ENCODE measurements around the gene SRSF7.

SRSF7 gene

DNA sequence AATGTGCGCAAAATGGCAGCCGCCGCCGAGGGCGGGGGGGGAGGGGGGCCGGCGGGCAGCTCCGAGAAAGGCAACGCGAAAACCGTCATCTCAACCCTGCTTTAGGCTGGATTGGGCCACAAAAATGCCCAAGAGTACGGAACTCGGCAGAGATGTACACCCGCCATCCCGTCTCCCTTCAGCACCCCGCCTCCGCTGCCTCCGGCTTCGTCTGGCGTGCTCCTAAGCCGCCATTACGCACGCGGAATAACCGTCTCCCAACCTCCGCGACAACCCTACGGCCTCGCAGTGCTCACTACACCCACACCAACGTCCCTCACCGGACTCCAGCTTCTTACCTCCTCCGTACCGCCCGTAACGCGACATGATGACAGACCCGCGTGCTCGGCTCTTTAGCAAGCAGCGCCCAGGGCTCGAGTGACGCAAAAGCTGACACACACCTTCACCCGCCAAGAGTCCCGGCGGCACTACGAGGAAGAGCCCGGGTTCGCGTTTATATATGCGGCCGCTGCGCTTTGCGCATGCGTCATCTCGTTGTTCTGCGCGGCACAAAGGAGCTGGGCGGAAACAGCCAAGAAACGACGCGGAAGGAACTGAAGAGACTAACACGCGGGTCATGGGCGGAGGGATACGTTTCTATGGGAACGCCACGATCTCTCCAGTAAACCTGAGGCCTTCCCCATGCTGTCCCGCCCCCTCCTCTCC, at the start of gene SRSF7:
TSS of gene SRSF7 (minus strand) at position 471 of the 705 bp plus-strand sequence. CDS start at position 366, 105 bp downstream.
- TF ChIP-seq, protein P1, sequence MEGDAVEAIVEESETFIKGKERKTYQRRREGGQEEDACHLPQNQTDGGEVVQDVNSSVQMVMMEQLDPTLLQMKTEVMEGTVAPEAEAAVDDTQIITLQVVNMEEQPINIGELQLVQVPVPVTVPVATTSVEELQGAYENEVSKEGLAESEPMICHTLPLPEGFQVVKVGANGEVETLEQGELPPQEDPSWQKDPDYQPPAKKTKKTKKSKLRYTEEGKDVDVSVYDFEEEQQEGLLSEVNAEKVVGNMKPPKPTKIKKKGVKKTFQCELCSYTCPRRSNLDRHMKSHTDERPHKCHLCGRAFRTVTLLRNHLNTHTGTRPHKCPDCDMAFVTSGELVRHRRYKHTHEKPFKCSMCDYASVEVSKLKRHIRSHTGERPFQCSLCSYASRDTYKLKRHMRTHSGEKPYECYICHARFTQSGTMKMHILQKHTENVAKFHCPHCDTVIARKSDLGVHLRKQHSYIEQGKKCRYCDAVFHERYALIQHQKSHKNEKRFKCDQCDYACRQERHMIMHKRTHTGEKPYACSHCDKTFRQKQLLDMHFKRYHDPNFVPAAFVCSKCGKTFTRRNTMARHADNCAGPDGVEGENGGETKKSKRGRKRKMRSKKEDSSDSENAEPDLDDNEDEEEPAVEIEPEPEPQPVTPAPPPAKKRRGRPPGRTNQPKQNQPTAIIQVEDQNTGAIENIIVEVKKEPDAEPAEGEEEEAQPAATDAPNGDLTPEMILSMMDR (IDR thresholded peaks at IDR 0.05): no peak

DNA sequence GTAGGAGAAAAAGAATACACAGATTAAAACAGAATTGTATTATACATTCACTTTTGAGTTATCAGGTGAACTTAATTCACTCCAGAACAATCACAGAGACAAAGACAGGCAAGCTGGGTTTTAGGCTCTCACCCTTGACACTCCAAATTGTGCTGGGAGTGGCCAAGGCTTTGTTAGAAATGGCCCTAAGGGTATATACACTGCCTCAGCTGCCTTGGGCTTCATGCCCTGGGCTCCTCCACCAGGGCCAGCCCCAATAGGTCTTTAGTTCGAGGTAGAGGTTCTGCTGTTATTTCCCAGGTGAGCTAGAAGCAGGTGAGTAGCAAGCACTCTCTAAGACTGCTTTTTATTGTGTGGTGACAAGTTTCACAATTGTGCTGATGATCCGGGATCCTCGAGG, 46.8 kb upstream of the SRSF7 start:
- TF ChIP-seq, protein P1 (IDR thresholded peaks at IDR 0.05): no peak

DNA sequence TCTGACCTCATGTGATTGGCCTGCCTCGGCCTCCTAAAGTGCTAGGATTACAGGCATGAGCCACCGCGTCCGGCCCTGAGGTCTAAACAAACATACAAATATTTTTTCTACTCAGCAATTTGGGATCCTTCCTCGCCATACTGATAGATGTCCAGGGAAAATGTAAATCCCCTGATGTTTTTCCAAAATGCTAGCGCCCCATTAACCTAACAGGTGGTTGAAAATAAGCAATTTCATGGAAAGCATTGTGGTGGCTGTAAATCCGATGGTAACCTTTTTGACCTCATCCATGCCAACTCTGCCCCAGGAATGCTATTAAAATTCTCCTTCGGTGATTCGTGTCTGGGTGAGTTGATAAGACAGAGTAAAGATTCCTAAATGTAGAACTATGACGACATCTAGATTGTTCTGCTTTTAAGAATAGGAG, 46.1 kb upstream of the SRSF7 start:
- TF ChIP-seq, protein P1 (IDR thresholded peaks at IDR 0.05): no peak

DNA sequence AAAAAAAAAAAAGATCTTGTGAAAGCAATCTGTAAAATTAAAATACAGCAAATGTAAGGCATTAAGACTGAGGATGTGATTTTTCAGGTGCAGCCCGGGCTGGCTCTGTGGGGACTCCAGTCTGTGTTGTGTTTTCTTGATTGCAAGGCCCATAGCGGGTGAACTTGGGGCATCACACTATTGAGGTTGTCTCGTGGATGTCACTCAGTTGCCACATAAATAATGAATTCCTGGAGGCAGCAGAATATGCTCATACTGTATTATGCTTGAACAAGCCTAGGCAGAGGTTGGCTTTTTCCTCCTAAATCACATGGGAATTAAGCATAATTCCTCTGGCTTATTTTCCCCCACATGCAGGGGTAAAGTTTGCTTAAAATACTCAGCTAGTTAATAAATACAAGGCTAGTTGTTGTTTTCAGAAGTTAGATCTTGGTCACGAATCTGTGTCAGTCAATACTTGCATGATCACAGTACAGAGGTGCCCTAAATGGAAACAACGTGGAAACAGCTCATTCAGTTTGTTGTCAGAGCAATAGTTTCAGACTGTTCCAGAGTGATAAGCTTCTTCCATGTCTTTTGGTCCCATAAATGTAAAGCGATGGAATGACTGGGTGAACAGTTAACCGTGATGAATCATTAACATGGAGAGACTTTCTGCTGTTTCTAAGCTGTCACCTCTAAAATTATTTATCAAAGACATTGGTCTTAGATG, 43.2 kb upstream of the SRSF7 start:
- TF ChIP-seq, protein P1 (IDR thresholded peaks at IDR 0.05): no peak

DNA sequence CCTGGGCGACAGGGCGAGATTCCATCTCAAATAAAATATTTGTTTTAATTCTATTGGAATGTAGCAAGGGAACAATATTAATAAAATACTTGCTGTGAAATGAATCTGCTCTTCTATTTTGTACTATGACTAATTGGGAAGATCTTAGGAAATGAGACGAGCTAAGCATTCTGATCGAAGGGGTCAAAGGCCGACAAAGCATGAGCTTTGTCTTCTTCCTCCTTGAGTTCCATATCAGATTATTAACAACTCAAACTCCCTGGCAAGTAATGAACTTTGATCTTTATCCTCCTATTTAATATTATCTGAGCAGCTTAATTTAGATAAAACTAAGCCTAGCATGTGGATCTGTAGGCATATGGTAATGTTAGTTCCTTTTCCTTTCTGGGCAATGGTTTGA, 42.4 kb upstream of the SRSF7 start:
- TF ChIP-seq, protein P1 (IDR thresholded peaks at IDR 0.05): no peak

DNA sequence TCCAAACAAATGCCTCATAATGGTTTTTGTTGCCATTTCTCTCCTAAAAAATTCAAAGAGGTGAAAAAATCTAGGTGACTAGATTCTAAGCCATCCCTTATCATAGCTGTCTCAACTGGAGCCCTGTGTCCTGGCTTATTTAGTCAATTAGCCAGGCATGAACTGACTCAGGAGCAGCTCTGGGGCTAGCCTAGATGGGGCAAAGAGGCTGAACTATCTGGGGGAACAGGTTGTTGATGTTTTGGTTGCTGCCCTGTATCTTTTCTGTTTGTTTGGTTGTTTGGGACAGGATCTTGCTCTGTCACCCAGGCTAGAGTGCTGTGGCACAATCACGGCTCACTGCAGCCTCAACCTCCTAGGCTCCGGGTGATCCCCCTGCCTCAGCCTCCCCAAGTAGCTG, 41.6 kb upstream of the SRSF7 start:
- TF ChIP-seq, protein P1 (IDR thresholded peaks at IDR 0.05): no peak

DNA sequence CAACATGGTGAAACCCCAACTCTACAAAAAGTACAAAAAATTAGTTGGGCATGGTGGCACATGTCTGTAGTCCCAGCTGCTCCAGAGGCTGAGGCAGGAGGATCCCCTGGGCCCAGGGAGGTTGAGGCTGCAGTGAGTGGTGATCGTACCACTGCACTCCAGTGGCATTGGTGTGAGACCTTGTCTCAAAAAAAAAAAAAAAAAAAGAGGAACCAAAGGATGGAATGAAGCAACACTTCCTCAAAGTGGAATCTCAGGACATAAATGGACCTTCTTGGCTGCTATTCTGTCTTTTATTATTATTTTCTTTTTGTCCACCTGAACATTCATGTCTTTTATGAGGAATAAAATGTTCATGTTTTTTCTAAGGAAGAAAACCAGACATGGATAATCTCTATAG, 40.6 kb upstream of the SRSF7 start:
- TF ChIP-seq, protein P1 (IDR thresholded peaks at IDR 0.05): no peak
